Jurkat, Clone E6-1 (cell line): ENCODE data around the gene STOX2. TPM values are rescaled to one million over a fixed set of nuclear protein-coding genes. Genes with fewer than 3 reads are reported as not detected.

Experiments used
- DNase-seq: peaks from one replicate; pipeline ENCODE4 v3.0.0-alpha.2; 2011; ENCODE audit warnings: low read depth, low spot score
- H3K4me3 ChIP-seq: 2 replicates; pipeline ENCODE4 v1.5.1; 2011; ENCODE audit warnings: mild to moderate bottlenecking, low read length, control low read depth, moderate library complexity
- polyA plus RNA-seq: library from polyadenylated mRNA; unstranded; fragments of >200 nt; gene quantifications from one replicate; pipeline ENCODE4 v1.2.1, GENCODE V29; 2012; ENCODE audit warnings: missing spikeins; ENCODE audit not compliant: insufficient read length, insufficient read depth

STOX2 gene
- 4.4 TPM for polyA plus RNA-seq

DNA sequence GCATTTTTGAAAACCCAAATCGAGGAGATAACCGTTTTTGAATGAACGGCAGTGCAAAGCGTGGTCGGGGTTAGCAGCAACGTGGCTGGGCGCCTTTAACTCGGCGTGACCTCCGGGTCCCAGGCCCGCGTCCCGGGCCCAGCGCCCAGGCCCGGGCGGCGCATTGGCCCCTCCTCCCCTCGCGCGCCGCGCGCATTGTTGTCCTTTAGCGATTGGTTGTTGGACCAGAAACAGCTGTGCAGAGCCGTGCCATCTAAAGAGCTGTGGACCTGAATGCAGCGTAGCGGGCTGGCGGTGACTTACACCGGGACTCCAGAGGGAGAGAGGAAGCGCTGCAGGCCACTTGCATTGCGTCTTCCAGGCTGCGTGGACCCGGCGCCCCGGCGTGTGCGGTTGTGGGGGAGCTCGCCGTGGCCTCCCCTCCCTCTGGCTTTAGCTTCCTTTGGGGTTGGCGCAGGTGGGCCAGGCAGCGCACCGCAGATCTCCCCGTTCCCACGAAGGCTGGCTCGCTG is at the start of gene STOX2:
Gene STOX2 (plus strand): TSS at position 227 of the 512 bp plus-strand sequence. CDS start 1,484 bp downstream, outside the sequence.
- peak within 1 kb of the TSS; percentile 42 for H3K4me3 ChIP-seq

GRCh38 chr4:183855323-183856190 is 49.5 kb upstream of the STOX2 start:
- H3K4me3 ChIP-seq, result no peak overlapping the region
- no peak for DNase-seq

More for the DNA sequence above, at the start of gene STOX2:
- DNase-seq, result peak; percentile 18

GRCh38 chr4:183857040-183857439 is 48.1 kb upstream of the STOX2 start:
- no peak overlapping the region for H3K4me3 ChIP-seq
- no peak for DNase-seq

DNA sequence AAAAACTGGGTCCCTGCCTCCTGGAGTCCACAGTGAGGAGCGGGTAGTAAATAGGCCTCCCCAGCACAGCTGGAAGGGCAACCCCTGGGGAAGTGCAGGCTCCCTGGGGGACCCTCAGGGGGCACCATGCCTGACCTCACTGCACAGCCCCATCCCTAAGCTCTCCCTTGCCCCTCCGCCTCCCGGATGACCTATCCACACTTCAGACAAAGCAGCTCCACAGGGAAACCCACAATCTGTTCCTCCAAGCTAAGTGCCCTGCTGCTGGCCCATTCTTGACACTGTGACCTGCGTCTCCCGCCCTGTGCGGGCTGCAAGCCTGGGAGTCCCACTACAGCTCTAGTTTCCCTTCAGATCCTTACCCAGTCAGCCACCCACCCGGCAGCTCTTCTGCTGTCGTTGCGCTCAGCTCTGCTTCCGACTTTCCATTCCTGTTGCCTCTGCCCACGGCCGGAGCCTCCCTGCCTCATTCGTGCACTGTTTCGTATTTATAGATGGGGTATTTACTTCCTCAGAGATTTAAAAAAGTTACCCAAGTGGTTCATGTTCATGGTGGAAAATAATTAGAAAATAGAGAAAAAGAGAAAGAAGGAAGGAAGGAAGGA is 47.0 kb upstream of the STOX2 start:
- no peak overlapping the region for H3K4me3 ChIP-seq
- no peak for DNase-seq

- H3K4me3 ChIP-seq, result no peak overlapping the region
- no peak for DNase-seq
These were observed 45.0 kb upstream of the STOX2 start for GRCh38 chr4:183860119-183860518.

DNA sequence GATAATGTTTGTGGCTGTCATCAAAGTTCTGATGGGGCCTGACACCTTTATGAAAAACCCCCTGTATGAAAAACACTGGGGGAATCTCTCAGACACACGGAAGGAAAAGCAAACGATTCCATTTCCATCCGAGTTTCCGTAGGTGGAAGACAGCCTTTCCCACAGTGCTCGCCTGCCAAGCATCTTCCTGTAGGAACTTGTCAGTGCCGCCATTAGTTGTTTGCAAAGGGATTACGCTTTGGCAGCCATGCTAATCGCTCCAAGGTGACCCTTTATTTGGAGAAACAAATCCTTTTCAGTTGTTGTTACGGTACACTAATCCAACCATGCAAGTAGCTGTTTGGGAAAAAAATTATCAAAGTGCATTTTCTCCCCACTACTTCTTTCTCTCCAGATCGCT is 44.4 kb upstream of the STOX2 start:
- no peak for DNase-seq
- no peak overlapping the region for H3K4me3 ChIP-seq

DNA sequence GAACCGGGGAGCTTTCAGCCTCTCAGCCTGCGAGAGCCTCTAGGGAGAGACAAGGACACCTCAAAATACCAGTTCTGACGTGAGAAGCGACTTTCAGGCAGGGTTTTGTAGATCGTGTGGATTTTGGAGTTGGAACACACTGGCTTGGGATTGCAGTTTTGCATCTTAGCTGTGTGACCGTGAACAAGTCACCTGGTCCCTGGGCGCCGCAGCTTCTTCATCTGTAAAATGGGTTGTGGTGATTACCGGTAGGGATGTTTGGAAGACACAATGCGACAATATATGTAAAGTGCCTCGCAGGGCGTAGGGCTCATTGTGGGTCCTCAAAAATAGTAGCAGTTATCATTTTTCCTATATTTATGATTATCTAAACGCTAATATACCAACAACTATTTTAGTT is 43.7 kb upstream of the STOX2 start:
- no peak overlapping the region for H3K4me3 ChIP-seq
- no peak for DNase-seq

DNA sequence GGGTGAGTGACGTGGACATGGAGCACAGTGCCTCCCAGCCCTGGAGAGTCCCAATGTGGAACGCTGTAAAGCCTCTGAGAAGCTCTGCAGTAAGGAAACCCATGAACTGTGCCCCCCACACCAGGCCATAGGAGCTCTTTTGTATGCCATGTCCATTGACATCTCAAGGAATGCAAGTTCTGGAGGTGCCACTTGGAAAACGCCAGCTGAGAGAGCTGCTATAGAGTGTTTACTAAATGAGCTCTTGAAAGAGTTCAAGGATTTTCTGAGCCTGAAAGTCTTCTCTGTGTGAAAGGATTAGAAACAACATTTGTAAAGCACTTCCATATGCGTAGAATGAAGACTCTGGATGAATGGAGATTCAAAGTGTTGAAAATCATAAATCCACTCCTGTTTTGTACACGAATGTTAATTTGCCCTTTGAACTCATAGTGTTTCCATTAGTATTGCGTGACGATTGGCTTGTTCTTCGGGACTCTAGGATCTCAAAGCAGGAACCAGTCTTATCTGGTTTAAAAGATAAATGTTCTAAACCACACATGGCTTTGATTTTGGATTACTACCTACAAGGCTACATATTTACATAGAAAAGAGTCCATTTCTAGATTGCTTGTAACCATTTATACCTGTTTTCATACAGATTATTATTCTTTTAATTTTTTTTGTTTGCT is 41.8 kb upstream of the STOX2 start:
- DNase-seq, result no peak
- H3K4me3 ChIP-seq, result no peak overlapping the region

GRCh38 chr4:183867247-183867646 is 37.9 kb upstream of the STOX2 start:
- DNase-seq, result no peak

DNA sequence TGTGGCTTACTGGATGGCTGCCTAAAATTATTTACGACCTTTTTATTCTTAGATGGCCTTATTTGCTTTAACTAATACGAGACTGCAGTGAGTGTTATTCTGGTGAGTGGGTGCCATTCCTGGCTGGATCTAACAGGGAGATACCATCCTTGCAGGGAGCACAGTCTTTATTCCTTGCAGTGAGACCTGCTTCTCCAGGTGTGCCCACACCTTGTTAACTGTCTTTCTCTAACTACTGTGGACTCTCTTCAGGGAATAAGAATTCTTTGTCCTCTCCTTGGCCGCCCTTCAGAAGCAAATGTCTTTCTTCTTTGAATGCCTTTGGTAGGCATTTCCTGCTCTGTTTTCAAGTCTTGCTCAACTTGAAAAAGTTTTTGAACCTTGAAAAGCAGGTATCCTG is 34.1 kb upstream of the STOX2 start:
- no peak overlapping the region for H3K4me3 ChIP-seq
- no peak for DNase-seq

More at GRCh38 chr4:183867247-183867646, 37.9 kb upstream of the STOX2 start:
- no peak overlapping the region for H3K4me3 ChIP-seq

DNA sequence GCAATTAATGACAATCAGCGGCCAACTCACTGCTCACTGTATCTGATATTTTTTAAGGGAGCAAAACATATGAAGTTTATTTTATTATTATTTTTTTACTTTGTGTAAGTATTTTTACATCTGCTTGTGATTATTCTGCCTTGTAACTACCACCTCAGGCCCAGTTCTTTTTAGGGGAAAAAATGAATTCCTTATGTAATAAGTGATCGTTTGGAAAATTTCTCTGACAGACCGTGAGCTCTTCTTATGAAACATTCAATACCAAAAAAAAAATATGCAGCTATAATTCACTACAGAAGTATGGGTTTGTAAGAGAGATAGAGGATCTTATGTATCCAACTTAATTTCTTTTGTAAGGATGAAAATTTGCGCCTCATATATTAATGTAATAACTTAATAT is 33.5 kb upstream of the STOX2 start:
- no peak for DNase-seq
- H3K4me3 ChIP-seq, result no peak overlapping the region

- H3K4me3 ChIP-seq, result no peak overlapping the region
- no peak for DNase-seq
These were observed 32.6 kb upstream of the STOX2 start for GRCh38 chr4:183872531-183872930.

DNA sequence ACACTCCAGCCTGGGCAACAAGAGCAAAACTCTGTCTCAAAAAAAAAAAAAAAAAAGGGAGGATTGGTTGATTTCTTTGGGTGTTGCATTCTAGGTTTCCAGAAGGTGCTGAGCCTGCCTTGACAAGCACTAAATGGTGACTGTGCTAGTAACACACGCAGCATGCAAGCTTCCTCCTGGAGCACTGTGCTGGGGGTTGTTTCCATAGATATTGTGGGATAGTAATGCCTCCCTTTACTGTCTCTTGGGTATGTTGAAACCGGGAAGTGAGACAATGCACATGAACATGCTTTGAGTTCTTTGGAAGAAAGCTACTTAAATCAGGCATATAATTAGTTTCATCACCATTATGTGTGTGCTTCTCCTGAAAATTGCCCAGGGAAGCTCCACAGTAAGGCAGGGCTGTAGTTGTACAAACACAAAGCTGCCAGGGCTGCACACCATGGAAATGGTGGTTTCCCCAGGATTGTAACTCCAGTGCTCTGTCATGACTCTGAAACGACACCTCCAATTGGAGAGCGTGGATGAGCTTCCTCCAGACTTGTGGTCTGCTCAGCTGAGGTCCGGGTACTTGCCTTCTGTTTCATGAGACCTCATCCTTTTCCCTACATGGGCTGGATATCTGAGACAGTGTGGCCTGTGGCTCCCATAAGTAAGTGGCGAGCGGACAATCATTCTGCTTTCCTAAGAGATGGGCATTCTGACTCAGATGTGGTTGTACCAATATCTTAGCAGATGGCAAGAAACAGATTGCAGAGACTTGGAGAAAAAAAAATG is 31.5 kb upstream of the STOX2 start:
- H3K4me3 ChIP-seq, result no peak overlapping the region
- DNase-seq, result no peak

- DNase-seq, result no peak
- no peak overlapping the region for H3K4me3 ChIP-seq
These were observed 29.8 kb upstream of the STOX2 start for GRCh38 chr4:183875251-183875825.

DNA sequence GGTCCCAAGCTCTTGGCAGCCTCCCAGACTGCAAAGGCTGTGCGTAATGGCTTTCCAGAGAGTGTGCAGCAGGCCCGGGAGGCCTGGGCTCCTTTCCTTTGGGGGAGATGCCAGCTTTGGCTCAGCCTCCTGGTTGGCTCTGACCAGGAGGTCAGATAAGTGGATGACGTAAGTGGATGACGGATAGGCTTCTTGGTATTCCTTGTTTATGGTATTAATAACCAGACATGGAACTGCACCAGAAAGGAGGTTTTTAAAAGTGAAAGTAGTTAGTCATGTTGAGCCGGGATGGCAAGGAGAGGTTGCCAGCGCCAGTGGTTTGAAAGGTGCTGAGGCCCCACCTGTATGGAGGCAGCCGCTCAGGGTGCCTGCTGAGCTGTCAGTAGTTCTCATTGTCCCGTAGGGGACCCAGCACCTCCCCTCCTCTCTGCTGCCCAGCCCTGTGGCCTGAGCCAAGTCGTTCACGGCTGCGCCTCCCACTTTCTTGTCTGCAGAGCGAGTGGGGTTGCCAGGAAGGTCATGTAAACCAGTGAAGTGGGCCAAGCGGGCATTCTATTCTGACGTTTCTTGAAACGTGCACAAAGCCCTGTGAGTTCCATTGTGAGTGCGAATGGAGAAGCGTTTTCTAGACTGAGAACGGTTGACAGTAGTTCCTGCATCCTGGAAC is 28.7 kb upstream of the STOX2 start:
- DNase-seq, result no peak

GRCh38 chr4:183878251-183878970 is 26.7 kb upstream of the STOX2 start:
- DNase-seq, result no peak
- no peak overlapping the region for H3K4me3 ChIP-seq

More for the DNA sequence above, 28.7 kb upstream of the STOX2 start:
- H3K4me3 ChIP-seq, result no peak overlapping the region

GRCh38 chr4:183885205-183885720 is 19.8 kb upstream of the STOX2 start:
- H3K4me3 ChIP-seq, result no peak overlapping the region
- DNase-seq, result no peak
